Right ventricle myocardium inferior (tissue), 1 donor: ENCODE data around the gene EGF. TPM values are rescaled to one million over a fixed set of nuclear protein-coding genes. Genes with fewer than 3 reads are reported as not detected.
"Not testable (repeated sequence)": the region's sequence is repeated elsewhere in the genome, so short reads cannot be mapped to it uniquely, and the experiment has no call there.

Experiments used
- ATAC-seq: fragments of 200-7000 bp; cut with Tn5 transposase; one replicate; pipeline ENCODE4 v1.9.1; 2020; ENCODE audit warnings: mild to moderate bottlenecking, moderate library complexity
- DNase-seq: peaks from one replicate; pipeline ENCODE4 v3.0.0; 2021; ENCODE audit errors: missing footprints
- intact Hi-C: fragments of 100-400 bp; cut with DNase I; formaldehyde crosslinking; loops from one replicate; pipeline ENCODE4 v1.11.0; 2022
- total RNA-seq: library from RNA; stranded (reverse); fragmentation: NEBNext Ultra II Directional; extraction: Animal tissue kit (Norgen Biotek cat#: 25700); gene quantifications from one replicate; pipeline ENCODE4 v1.2.1, GENCODE V29; 2021
- donor health status: DM: no; HTN: yes; CAD: no; lungs with severe emphysema.

EGF gene
- total RNA-seq, 1 donor from 2014 or later: 13.1 TPM

DNA sequence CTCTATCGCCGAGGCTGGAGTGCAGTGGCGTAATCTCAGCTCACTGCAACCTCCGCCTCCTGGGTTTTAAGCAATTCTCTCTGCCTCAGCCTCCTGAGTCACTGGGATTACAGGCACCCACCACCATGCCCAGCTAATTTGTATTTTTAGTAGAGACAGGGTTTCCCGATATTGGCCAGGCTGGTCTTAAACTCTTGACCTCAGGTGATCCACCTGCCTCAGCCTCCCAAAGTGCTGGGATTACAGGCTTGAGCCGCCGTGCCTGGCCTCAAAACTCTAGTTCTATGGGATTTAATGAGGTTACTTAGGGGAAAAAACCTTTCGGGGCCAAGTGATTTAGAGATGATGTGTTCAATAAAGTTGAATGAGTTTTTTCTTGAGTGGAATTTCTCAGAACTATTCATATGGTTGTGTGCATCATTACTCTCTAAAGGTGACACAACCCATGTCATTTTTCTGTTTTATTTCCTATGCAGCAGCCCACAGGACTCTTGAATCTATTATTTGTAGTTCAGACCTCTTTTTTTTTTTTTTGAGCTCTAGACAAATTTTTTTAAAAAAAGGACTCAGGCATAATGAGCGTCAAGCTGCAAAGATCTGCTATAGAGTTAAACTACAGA lies 36.5 kb downstream of the EGF start:
- intact Hi-C loops, DNase-seq, ATAC-seq: not testable (repeated sequence)

DNA sequence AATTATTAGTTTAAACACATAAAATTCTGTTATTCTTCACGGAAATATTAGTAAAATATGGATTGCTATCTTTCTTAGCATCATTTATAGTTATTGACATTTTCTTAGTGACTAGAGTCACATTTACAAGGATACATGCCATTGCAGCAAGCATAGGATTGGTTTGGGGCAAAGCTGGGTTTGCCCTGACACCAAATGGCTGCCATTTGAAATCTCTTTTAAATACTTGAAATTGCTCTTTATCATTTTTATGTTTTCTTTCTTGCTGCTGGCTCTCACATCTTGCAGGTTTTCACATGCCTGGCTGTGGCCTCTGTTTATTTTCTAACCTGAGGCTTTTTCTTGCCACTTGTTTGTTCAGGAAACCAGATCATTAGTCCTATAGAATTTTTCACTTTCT lies 39.9 kb downstream of the EGF start:
- ATAC-seq (no peak), DNase-seq (no peak)
- intact Hi-C loops: no loop called here

GRCh38 chr4:109953556-109953955 lies 40.9 kb downstream of the EGF start:
- intact Hi-C loops: no loop called here
- ATAC-seq (no peak), DNase-seq (no peak)

- no peak for ATAC-seq
- intact Hi-C loops: no loop called here
- no peak for DNase-seq
Measured at GRCh38 chr4:109955146-109955545, 42.5 kb downstream of the EGF start.

DNA sequence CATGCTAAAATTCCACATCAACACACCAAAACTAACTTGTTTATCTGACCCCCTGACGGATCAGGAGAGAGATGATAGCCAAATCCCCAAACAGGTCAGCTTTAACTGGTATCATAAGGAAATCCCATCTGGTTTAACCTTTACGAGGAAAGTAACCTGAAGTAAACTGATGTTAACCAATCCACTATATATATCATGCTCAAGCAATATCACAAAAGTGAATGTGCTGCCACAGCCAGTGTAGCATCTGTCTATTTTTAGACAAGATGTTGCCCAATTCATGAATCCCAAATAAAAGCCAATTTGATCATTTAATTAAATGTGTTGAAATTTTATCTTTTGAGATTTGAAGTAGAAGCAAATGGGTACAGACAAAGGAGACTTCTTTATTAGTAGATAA lies 44.5 kb downstream of the EGF start:
- ATAC-seq: no peak
- intact Hi-C loops: no loop called here

GRCh38 chr4:109959195-109959594 lies 46.5 kb downstream of the EGF start:
- DNase-seq (no peak), ATAC-seq (no peak)
- intact Hi-C loops: no loop called here

More for the DNA sequence above, 44.5 kb downstream of the EGF start:
- DNase-seq: no peak

DNA sequence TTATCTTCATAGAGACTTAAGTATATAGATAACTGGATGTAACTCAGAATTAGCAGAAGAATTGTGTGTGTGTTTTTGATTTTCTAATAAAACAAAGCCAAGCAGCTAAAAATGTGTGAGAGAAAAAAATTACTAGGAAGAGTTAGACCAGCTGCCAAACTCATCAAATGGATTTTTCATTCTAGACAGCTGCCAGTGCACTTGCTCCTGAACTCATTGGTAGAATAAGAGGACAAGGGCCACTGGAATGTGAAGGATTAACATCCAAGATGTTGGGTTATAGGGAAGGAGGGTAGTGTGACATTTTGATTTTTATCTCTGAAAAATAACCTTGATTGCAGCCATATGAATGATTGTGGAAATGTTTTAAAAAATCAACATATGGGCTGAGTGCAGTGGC lies 49.7 kb downstream of the EGF start:
- DNase-seq (no peak), ATAC-seq (no peak)
- intact Hi-C loops: no loop called here

DNA sequence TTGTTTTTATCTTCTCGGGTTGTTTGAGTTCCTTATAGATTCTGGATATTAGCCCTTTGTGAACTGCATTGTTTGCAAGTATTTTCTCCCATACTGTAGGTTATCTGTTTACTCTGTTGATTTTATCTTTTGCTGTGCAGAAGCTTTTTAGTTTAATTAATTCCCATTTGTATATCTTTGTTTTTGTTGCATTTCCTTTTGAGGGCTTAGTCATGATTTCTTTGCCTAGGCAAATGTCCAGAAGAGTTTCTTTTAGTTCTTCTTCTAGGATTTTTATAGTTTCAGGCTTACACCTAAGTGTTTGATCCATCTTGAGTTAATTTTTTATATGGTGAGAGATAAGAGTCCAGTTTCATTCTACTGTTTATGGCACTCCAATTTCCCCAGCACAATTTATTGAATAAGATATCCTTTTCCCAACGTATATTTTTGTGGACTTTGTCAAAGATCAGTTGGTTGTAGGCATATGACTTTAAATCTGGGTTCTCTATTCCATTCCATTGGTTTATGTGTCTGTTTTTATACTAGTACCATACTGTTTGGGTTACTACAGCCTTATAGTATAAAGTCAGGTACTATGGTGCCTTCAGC lies 54.3 kb downstream of the EGF start:
- no peak for DNase-seq
- no peak for ATAC-seq
- intact Hi-C loops: no loop called here

DNA sequence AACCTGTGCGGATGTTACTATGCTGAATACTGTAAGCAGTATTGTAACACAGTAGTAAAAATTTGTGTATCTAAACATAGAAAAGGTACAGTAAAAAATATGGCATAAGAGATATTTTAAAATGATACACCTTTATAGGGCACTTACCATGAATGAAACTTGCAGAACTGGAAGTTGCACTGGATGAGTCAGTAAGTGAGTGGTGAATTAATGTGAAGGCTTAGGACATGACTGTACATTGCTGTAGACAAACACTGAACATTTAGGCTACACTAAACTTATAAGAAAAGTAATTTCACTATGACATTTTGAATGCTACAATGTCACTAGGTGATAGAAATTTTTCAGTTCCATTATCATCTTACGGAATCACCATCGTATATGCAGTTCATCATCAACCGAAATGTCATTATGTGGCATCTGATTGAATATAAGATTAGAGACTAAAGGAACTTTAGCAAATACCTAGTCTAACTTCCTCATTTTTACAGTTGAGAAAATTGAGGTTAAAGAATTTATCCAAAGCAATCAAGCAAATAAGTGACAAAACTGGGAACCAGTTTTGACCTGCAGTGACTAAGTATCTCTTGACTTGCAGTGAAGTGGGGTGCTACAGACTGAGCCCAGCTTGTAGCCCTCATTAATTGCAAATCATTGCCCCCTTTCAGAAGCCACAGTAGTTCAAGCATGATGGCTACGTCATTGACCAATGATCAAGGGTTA lies 55.3 kb downstream of the EGF start:
- intact Hi-C loops: no loop called here
- ATAC-seq: no peak
- DNase-seq: no peak

DNA sequence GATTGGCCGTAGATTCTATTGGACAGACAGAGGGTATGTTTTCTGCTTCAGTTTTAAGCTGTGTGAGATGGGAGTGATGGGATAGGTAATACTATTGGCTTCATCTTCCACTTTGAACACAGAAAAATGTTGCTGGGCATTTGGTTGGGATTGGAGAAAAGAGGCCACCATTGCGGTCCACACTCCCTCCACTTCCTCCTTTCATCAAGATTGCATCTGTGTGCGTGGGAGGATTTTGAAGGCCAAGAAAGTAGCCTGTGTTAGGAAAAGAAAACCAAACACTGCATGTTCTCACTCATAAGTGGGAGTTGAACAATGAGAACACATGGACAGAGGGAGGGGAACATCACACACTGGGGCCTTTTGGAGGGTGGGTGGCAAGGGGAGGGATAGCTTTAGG lies 56.4 kb downstream of the EGF start:
- no peak for DNase-seq
- intact Hi-C loops: no loop called here

DNA sequence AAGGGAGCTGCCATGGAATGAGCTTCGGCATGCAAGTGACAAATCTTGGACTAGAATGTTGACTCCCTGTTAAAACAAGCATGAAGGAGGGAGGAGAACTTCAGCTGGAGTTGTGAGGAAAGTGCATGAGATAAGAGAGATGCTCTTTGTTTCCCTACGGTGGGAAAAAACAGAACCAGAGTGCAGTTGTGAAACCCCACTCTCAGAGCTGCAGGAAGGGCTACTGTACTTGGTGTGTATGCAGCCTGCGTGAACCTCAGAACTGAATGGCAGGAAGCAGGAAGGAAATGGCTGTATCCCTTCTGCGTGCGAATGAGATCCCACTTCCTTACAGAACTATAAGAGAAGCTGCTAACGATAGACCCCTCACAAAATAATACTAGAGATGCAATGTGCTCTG lies 57.2 kb downstream of the EGF start:
- ATAC-seq (no peak), DNase-seq (no peak)
- intact Hi-C loops: loop anchor here (10.0 kb wide), 1 partner anchor 155 kb away; the partner anchor contains the start of gene GAR1

More for the DNA sequence above, 56.4 kb downstream of the EGF start:
- ATAC-seq: no peak

GRCh38 chr4:109972786-109973528 lies 60.3 kb downstream of the EGF start:
- DNase-seq: no peak

GRCh38 chr4:109973529-109973905 lies 60.8 kb downstream of the EGF start:
- DNase-seq (no peak), ATAC-seq (no peak)
- intact Hi-C loops: loop anchor here (10.0 kb wide), 1 partner anchor 159 kb away; the partner anchor contains the start of gene GAR1

More at GRCh38 chr4:109972786-109973528, 60.3 kb downstream of the EGF start:
- intact Hi-C loops: loop anchor here (10.0 kb wide), 1 partner anchor 158 kb away; the partner anchor contains the start of gene GAR1
- ATAC-seq: no peak

DNA sequence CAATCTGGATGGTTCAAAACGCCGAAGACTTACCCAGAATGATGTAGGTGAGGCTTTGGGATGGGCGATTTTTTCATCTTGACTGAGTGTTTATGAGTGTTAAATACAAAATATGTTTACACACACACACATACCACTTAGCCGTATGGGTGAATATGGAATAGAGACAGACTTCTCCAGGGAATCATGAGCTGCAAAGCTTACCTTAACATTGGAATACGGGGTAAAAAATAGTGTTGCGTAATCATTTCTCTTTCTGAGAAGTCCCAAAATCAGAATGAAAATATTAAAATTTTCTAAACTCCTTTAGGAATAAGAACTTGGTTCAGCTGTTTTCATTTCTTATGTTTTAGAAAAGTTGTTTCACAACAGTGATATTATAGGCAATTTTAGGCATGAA lies 63.5 kb downstream of the EGF start:
- intact Hi-C loops: loop anchor here (2.0 to 10.0 kb wide), 2 partner anchors 161 to 553 kb away; partner anchors contain the start of gene GAR1
- no peak for DNase-seq
- no peak for ATAC-seq

GRCh38 chr4:109977854-109978501 lies 65.3 kb downstream of the EGF start:
- ATAC-seq (no peak), DNase-seq (no peak)
- intact Hi-C loops: loop anchor here (2.0 to 10.0 kb wide), 2 partner anchors 163 to 555 kb away; partner anchors contain the start of gene GAR1

- ATAC-seq: no peak
- intact Hi-C loops: loop anchor here (10.0 kb wide), 1 partner anchor 164 kb away; the partner anchor contains the start of gene GAR1
Measured at GRCh38 chr4:109978704-109979454, 66.2 kb downstream of the EGF start.

DNA sequence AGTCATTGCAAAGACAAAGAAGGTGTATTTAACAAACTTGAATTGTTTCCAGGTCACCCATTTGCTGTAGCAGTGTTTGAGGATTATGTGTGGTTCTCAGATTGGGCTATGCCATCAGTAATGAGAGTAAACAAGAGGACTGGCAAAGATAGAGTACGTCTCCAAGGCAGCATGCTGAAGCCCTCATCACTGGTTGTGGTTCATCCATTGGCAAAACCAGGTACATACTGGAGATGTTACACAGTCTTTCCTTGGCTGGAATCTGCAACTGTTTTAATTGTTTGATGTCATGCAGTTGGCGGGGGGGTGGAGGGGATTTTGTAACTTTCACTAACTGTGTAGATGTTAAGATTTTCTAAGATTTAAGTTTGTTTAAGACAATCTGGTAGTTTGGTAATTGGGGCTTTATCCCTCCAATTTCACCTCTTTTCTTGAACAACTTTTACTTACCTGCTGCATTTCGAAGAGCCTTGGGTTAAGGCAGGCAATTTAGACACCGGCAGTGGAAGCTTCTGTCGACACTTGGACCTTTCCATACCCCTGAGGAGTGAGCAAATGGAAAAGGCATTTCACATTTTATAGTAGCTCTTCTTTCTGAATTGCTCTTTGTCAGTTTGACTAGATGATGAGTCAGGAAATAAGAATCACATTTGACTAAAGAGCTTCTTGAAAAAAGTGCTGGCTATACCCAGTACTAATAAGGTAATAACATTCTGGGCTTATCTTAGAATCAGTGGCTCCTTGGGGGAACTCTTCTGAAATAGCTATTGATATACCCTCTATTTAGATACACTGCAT lies 67.4 kb downstream of the EGF start:
- no peak for ATAC-seq
- intact Hi-C loops: loop anchor here (10.0 kb wide), 1 partner anchor 165 kb away; the partner anchor contains the start of gene GAR1

More at GRCh38 chr4:109978704-109979454, 66.2 kb downstream of the EGF start:
- no peak for DNase-seq

More for the DNA sequence above, 67.4 kb downstream of the EGF start:
- DNase-seq: no peak
